ENCODE results near the gene LRP3. TPM values are rescaled to one million over a fixed set of nuclear protein-coding genes. Genes with fewer than 3 reads are reported as not detected.
A peak's percentile ranks its signal among the peaks of the same experiment; 100 is the strongest.

Gene LRP3
- total and polyA plus RNA-seq, 2 of the 13 experiments (the other 11 are each of a cell fraction or from before 2014, with no cell fraction given), result 17.6 to 51.6 TPM

DNA sequence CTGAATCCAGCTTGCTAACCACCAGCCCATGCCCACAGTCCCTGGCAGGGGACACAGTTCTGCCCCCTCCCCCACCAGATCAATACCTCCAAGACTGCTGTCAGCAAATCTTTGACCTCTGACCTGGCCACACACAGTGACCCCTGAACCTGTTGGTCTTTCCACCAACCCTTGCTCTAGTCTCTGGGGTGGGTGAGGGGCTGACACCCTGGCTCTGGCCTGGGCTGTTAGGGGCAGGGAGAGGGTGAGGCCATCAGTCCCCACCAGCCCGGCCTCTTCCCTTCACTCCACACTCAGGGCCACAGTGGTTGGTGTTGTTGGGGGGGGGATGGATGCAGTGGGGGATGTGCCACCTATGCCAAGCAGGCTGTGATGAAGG is 53.3 kb downstream of the LRP3 start (continued):
- TF ChIP-seq HDAC6 (IDR thresholded peaks at IDR 0.05; ENCODE audit: low read depth, low read length), result no peak
- no peak for TF ChIP-seq SIX4 (CRISPR knock-in tag; IDR thresholded peaks at IDR 0.05)
- no peak for TF ChIP-seq ZNF652 (CRISPR knock-in tag; IDR thresholded peaks at IDR 0.05; ENCODE audit: borderline replicate concordance, low read depth)
- TF ChIP-seq MIXL1 (CRISPR knock-in tag; IDR thresholded peaks at IDR 0.05), result 0 out of 2 replicates have a peak, but pooled peaks have one; percentile 21
- no peak for TF ChIP-seq SUZ12 (IDR thresholded peaks at IDR 0.05; ENCODE audit: low read depth, low read length)
- TF ChIP-seq ZNF326 (CRISPR knock-in tag; IDR thresholded peaks at IDR 0.05; ENCODE audit: borderline replicate concordance), result no peak
- TF ChIP-seq ZFP41 (CRISPR knock-in tag; IDR thresholded peaks at IDR 0.05; ENCODE audit: borderline replicate concordance), result no peak
- TF ChIP-seq, protein P1, sequence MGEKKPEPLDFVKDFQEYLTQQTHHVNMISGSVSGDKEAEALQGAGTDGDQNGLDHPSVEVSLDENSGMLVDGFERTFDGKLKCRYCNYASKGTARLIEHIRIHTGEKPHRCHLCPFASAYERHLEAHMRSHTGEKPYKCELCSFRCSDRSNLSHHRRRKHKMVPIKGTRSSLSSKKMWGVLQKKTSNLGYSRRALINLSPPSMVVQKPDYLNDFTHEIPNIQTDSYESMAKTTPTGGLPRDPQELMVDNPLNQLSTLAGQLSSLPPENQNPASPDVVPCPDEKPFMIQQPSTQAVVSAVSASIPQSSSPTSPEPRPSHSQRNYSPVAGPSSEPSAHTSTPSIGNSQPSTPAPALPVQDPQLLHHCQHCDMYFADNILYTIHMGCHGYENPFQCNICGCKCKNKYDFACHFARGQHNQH (CRISPR knock-in tag; IDR thresholded peaks at IDR 0.05), result no peak
- no peak for TF ChIP-seq ZNF7 (CRISPR knock-in tag; IDR thresholded peaks at IDR 0.05)
- no peak for TF ChIP-seq NFKBIZ (CRISPR knock-in tag; IDR thresholded peaks at IDR 0.05)
- no peak for TF ChIP-seq MEIS1 (CRISPR knock-in tag; IDR thresholded peaks at IDR 0.05; ENCODE audit: borderline replicate concordance)
- TF ChIP-seq, protein P2, sequence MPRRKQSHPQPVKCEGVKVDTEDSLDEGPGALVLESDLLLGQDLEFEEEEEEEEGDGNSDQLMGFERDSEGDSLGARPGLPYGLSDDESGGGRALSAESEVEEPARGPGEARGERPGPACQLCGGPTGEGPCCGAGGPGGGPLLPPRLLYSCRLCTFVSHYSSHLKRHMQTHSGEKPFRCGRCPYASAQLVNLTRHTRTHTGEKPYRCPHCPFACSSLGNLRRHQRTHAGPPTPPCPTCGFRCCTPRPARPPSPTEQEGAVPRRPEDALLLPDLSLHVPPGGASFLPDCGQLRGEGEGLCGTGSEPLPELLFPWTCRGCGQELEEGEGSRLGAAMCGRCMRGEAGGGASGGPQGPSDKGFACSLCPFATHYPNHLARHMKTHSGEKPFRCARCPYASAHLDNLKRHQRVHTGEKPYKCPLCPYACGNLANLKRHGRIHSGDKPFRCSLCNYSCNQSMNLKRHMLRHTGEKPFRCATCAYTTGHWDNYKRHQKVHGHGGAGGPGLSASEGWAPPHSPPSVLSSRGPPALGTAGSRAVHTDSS (CRISPR knock-in tag; conservative IDR thresholded peaks at IDR 0.05), result no peak
- TF ChIP-seq ZNF468 (CRISPR knock-in tag; IDR thresholded peaks at IDR 0.05), result no peak
- TF ChIP-seq BATF2 (CRISPR knock-in tag; IDR thresholded peaks at IDR 0.05), result no peak
- TF ChIP-seq, protein P3, sequence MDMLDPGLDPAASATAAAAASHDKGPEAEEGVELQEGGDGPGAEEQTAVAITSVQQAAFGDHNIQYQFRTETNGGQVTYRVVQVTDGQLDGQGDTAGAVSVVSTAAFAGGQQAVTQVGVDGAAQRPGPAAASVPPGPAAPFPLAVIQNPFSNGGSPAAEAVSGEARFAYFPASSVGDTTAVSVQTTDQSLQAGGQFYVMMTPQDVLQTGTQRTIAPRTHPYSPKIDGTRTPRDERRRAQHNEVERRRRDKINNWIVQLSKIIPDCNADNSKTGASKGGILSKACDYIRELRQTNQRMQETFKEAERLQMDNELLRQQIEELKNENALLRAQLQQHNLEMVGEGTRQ (IDR thresholded peaks at IDR 0.05; ENCODE audit: low read depth, low read length), result no peak
- TF ChIP-seq, protein P3 (CRISPR knock-in tag; IDR thresholded peaks at IDR 0.05; ENCODE audit: borderline replicate concordance), result no peak
- TF ChIP-seq ZNF550 (CRISPR knock-in tag; IDR thresholded peaks at IDR 0.05; ENCODE audit: borderline replicate concordance), result no peak
- no peak for TF ChIP-seq CEBPG (CRISPR knock-in tag; IDR thresholded peaks at IDR 0.05)
- TF ChIP-seq TOE1 (CRISPR knock-in tag; IDR thresholded peaks at IDR 0.05), result no peak
- TF ChIP-seq ZNF790 (CRISPR knock-in tag; IDR thresholded peaks at IDR 0.05; ENCODE audit: borderline replicate concordance), result no peak
- TF ChIP-seq ZNF143 (CRISPR knock-in tag; IDR thresholded peaks at IDR 0.05), result no peak
- TF ChIP-seq, protein P4, sequence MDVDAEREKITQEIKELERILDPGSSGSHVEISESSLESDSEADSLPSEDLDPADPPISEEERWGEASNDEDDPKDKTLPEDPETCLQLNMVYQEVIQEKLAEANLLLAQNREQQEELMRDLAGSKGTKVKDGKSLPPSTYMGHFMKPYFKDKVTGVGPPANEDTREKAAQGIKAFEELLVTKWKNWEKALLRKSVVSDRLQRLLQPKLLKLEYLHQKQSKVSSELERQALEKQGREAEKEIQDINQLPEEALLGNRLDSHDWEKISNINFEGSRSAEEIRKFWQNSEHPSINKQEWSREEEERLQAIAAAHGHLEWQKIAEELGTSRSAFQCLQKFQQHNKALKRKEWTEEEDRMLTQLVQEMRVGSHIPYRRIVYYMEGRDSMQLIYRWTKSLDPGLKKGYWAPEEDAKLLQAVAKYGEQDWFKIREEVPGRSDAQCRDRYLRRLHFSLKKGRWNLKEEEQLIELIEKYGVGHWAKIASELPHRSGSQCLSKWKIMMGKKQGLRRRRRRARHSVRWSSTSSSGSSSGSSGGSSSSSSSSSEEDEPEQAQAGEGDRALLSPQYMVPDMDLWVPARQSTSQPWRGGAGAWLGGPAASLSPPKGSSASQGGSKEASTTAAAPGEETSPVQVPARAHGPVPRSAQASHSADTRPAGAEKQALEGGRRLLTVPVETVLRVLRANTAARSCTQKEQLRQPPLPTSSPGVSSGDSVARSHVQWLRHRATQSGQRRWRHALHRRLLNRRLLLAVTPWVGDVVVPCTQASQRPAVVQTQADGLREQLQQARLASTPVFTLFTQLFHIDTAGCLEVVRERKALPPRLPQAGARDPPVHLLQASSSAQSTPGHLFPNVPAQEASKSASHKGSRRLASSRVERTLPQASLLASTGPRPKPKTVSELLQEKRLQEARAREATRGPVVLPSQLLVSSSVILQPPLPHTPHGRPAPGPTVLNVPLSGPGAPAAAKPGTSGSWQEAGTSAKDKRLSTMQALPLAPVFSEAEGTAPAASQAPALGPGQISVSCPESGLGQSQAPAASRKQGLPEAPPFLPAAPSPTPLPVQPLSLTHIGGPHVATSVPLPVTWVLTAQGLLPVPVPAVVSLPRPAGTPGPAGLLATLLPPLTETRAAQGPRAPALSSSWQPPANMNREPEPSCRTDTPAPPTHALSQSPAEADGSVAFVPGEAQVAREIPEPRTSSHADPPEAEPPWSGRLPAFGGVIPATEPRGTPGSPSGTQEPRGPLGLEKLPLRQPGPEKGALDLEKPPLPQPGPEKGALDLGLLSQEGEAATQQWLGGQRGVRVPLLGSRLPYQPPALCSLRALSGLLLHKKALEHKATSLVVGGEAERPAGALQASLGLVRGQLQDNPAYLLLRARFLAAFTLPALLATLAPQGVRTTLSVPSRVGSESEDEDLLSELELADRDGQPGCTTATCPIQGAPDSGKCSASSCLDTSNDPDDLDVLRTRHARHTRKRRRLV (CRISPR knock-in tag; IDR thresholded peaks at IDR 0.05), result no peak
- no peak for TF ChIP-seq ZNF768 (CRISPR knock-in tag; IDR thresholded peaks at IDR 0.05)
